Esophagus squamous epithelium (tissue), 4 donors: Measurements from ENCODE around the gene PLSCR1.

ENCODE experiments used
- CTCF ChIP-seq, 6 experiments: fragments of 450-650 bp in 4 of 6; fragments of 200-600 bp in 2 of 6; sonication (generic) in 2 of 6; IDR thresholded peaks; one replicate each; pipeline ENCODE4 v1.5.1; 2016 to 2019; ENCODE audit warnings: antibody characterized with exemption in 6 of 6, mild to moderate bottlenecking in 4 of 6, moderate library complexity in 4 of 6
- POLR2A ChIP-seq, 4 donors: fragments of 450-650 bp; IDR thresholded peaks; one replicate each; pipeline ENCODE4 v1.6.1; 2017; ENCODE audit warnings: antibody characterized with exemption in 4 of 4, mild to moderate bottlenecking in 4 of 4, moderate library complexity in 3 of 4

GRCh38 chr3:146544002-146544928, at the start of gene PLSCR1:
- TF ChIP-seq POLR2A (IDR thresholded peaks at IDR 0.05) (peak in 3 of 4 donors; percentile 65 to 90 (median 85)), CTCF (IDR thresholded peaks at IDR 0.05) (no peak)
